ENCODE measurements around the gene LRRC37B.
"Not testable (repeated sequence)": the region's sequence is repeated elsewhere in the genome, so short reads cannot be mapped to it uniquely, and the experiment has no call there.

GRCh38 chr17:32041306-32041875 lies 34.2 kb downstream of the LRRC37B start:
- not testable (repeated sequence) for TF ChIP-seq CTCF (conservative IDR thresholded peaks at IDR 0.05 in 1 of 2, IDR thresholded peaks at IDR 0.05 in 1 of 2; ENCODE audit: extremely low read depth in 1 of 2, insufficient read depth in 1 of 2, low read depth in 1 of 2, low read length in 2 of 2); EZH2 (IDR thresholded peaks at IDR 0.05; ENCODE audit: borderline replicate concordance, low read length)
